GM12878 (cell line): ENCODE results near the gene XKR3.

ENCODE experiments used
- BACH1 ChIP-seq: fragments of 450-650 bp; IDR thresholded peaks from 2 replicates; pipeline ENCODE4 v1.6.1; 2017; ENCODE audit warnings: mild to moderate bottlenecking, borderline replicate concordance
- CBFB ChIP-seq: IDR thresholded peaks from 2 replicates; pipeline ENCODE4 v1.6.1; 2016; ENCODE audit warnings: antibody characterized with exemption, low read depth
- CREM ChIP-seq: IDR thresholded peaks from 2 replicates; pipeline ENCODE4 v1.6.1; 2014; ENCODE audit warnings: antibody characterized with exemption, low read depth
- POLR2A ChIP-seq: IDR thresholded peaks from 2 replicates; pipeline ENCODE4 v1.6.1; 2011; ENCODE audit warnings: low read depth, mild to moderate bottlenecking, low read length
- POLR2AphosphoS5 ChIP-seq: IDR thresholded peaks from 2 replicates; pipeline ENCODE4 v1.6.1; 2011; ENCODE audit warnings: mild to moderate bottlenecking, low read length, inconsistent platforms
- RCOR1 ChIP-seq: conservative IDR thresholded peaks from 2 replicates; pipeline ENCODE4 v1.6.1; 2012; ENCODE audit warnings: low read depth, low read length, improper control_type of control experiment
- SIN3A ChIP-seq: IDR thresholded peaks from 2 replicates; pipeline ENCODE4 v1.6.1; 2012; ENCODE audit warnings: low read depth, low read length, improper control_type of control experiment
- TAF1 ChIP-seq: IDR thresholded peaks from 2 replicates; pipeline ENCODE4 v1.6.1; 2011; ENCODE audit warnings: mild to moderate bottlenecking, low read depth, low read length, borderline replicate concordance
- TF ChIP-seq, protein P1 (sequence below), 3 experiments: IDR thresholded peaks in 2 of 3; conservative IDR thresholded peaks in 1 of 3; 2 replicates each; pipeline ENCODE4 v1.5.1; 2011; ENCODE audit warnings: low read depth in 3 of 3, low read length in 3 of 3, mild to moderate bottlenecking in 3 of 3, control low read depth in 2 of 3, moderate library complexity in 2 of 3, inconsistent platforms in 1 of 3, mixed read lengths in 1 of 3; ENCODE audit not compliant: control insufficient read depth in 2 of 3, insufficient read depth in 1 of 3; ENCODE audit errors: extremely low read depth in 1 of 3
- TF ChIP-seq, protein P2 (sequence below): fragments of 450-650 bp; IDR thresholded peaks from 2 replicates; pipeline ENCODE4 v1.6.1; 2017; ENCODE audit warnings: mild to moderate bottlenecking
- TF ChIP-seq, protein P3 (sequence below): IDR thresholded peaks from 2 replicates; pipeline ENCODE4 v1.6.1; 2012; ENCODE audit warnings: mild to moderate bottlenecking, low read depth, low read length
- TF ChIP-seq, protein P4 (sequence below): fragments of 450-650 bp; IDR thresholded peaks from 2 replicates; pipeline ENCODE4 v1.6.1; 2018; ENCODE audit warnings: borderline replicate concordance, mild to moderate bottlenecking; ENCODE audit not compliant: partially characterized antibody
- TF ChIP-seq, protein P5 (sequence below): fragments of 450-650 bp; conservative IDR thresholded peaks from 2 replicates; pipeline ENCODE4 v1.6.1; 2017; ENCODE audit warnings: mild to moderate bottlenecking, moderate library complexity
- TF ChIP-seq, protein P6 (sequence below): IDR thresholded peaks from 2 replicates; pipeline ENCODE4 v1.6.1; 2012; ENCODE audit warnings: low read length, inconsistent platforms

DNA sequence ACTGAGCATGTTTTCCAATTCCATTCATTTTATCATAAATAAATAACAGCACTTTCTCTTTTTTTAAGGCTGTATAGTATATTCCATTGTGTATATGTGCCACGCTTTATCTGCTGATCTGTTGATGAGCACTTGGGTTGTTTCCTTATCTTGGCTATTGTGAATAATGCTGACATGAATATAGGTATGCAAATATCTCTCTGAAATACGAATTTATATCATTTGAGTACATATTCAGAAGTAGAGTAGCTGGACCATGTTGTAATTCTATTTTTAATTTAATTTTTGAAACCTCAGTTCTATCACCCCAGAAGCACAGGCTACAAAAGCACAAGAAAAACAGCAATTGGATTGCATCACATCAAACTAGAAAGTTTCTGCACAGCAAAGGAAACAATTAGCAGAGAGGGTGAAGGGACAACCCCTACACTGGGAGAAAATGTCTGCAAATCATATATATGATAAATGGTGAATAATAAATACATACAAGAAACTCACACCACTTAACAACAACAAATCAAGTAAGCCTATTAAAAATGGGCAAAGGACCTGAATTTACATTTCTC, 43.4 kb downstream of the XKR3 start:
- TF ChIP-seq, protein P1, sequence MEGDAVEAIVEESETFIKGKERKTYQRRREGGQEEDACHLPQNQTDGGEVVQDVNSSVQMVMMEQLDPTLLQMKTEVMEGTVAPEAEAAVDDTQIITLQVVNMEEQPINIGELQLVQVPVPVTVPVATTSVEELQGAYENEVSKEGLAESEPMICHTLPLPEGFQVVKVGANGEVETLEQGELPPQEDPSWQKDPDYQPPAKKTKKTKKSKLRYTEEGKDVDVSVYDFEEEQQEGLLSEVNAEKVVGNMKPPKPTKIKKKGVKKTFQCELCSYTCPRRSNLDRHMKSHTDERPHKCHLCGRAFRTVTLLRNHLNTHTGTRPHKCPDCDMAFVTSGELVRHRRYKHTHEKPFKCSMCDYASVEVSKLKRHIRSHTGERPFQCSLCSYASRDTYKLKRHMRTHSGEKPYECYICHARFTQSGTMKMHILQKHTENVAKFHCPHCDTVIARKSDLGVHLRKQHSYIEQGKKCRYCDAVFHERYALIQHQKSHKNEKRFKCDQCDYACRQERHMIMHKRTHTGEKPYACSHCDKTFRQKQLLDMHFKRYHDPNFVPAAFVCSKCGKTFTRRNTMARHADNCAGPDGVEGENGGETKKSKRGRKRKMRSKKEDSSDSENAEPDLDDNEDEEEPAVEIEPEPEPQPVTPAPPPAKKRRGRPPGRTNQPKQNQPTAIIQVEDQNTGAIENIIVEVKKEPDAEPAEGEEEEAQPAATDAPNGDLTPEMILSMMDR (IDR thresholded peaks at IDR 0.05 in 2 of 3, conservative IDR thresholded peaks at IDR 0.05 in 1 of 3; ENCODE audit: control insufficient read depth in 2 of 3, extremely low read depth in 1 of 3, insufficient read depth in 1 of 3, low read depth in 3 of 3, low read length in 3 of 3): no peak
- TF ChIP-seq CBFB: no peak
- no peak for TF ChIP-seq CREM
- no peak for TF ChIP-seq BACH1
- no peak for TF ChIP-seq POLR2A
- TF ChIP-seq POLR2AphosphoS5: no peak
- TF ChIP-seq TAF1: no peak
- no peak for TF ChIP-seq RCOR1
- no peak for TF ChIP-seq SIN3A
- TF ChIP-seq, protein P2, sequence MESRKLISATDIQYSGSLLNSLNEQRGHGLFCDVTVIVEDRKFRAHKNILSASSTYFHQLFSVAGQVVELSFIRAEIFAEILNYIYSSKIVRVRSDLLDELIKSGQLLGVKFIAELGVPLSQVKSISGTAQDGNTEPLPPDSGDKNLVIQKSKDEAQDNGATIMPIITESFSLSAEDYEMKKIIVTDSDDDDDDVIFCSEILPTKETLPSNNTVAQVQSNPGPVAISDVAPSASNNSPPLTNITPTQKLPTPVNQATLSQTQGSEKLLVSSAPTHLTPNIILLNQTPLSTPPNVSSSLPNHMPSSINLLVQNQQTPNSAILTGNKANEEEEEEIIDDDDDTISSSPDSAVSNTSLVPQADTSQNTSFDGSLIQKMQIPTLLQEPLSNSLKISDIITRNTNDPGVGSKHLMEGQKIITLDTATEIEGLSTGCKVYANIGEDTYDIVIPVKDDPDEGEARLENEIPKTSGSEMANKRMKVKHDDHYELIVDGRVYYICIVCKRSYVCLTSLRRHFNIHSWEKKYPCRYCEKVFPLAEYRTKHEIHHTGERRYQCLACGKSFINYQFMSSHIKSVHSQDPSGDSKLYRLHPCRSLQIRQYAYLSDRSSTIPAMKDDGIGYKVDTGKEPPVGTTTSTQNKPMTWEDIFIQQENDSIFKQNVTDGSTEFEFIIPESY: no peak
- TF ChIP-seq, protein P3, sequence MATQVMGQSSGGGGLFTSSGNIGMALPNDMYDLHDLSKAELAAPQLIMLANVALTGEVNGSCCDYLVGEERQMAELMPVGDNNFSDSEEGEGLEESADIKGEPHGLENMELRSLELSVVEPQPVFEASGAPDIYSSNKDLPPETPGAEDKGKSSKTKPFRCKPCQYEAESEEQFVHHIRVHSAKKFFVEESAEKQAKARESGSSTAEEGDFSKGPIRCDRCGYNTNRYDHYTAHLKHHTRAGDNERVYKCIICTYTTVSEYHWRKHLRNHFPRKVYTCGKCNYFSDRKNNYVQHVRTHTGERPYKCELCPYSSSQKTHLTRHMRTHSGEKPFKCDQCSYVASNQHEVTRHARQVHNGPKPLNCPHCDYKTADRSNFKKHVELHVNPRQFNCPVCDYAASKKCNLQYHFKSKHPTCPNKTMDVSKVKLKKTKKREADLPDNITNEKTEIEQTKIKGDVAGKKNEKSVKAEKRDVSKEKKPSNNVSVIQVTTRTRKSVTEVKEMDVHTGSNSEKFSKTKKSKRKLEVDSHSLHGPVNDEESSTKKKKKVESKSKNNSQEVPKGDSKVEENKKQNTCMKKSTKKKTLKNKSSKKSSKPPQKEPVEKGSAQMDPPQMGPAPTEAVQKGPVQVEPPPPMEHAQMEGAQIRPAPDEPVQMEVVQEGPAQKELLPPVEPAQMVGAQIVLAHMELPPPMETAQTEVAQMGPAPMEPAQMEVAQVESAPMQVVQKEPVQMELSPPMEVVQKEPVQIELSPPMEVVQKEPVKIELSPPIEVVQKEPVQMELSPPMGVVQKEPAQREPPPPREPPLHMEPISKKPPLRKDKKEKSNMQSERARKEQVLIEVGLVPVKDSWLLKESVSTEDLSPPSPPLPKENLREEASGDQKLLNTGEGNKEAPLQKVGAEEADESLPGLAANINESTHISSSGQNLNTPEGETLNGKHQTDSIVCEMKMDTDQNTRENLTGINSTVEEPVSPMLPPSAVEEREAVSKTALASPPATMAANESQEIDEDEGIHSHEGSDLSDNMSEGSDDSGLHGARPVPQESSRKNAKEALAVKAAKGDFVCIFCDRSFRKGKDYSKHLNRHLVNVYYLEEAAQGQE: no peak
- TF ChIP-seq, protein P4, sequence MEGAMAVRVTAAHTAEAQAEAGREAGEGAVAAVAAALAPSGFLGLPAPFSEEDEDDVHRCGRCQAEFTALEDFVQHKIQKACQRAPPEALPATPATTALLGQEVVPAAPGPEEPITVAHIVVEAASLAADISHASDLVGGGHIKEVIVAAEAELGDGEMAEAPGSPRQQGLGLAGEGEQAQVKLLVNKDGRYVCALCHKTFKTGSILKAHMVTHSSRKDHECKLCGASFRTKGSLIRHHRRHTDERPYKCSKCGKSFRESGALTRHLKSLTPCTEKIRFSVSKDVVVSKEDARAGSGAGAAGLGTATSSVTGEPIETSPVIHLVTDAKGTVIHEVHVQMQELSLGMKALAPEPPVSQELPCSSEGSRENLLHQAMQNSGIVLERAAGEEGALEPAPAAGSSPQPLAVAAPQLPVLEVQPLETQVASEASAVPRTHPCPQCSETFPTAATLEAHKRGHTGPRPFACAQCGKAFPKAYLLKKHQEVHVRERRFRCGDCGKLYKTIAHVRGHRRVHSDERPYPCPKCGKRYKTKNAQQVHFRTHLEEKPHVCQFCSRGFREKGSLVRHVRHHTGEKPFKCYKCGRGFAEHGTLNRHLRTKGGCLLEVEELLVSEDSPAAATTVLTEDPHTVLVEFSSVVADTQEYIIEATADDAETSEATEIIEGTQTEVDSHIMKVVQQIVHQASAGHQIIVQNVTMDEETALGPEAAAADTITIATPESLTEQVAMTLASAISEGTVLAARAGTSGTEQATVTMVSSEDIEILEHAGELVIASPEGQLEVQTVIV: no peak
- TF ChIP-seq, protein P5, sequence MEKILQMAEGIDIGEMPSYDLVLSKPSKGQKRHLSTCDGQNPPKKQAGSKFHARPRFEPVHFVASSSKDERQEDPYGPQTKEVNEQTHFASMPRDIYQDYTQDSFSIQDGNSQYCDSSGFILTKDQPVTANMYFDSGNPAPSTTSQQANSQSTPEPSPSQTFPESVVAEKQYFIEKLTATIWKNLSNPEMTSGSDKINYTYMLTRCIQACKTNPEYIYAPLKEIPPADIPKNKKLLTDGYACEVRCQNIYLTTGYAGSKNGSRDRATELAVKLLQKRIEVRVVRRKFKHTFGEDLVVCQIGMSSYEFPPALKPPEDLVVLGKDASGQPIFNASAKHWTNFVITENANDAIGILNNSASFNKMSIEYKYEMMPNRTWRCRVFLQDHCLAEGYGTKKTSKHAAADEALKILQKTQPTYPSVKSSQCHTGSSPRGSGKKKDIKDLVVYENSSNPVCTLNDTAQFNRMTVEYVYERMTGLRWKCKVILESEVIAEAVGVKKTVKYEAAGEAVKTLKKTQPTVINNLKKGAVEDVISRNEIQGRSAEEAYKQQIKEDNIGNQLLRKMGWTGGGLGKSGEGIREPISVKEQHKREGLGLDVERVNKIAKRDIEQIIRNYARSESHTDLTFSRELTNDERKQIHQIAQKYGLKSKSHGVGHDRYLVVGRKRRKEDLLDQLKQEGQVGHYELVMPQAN: no peak
- TF ChIP-seq, protein P6, sequence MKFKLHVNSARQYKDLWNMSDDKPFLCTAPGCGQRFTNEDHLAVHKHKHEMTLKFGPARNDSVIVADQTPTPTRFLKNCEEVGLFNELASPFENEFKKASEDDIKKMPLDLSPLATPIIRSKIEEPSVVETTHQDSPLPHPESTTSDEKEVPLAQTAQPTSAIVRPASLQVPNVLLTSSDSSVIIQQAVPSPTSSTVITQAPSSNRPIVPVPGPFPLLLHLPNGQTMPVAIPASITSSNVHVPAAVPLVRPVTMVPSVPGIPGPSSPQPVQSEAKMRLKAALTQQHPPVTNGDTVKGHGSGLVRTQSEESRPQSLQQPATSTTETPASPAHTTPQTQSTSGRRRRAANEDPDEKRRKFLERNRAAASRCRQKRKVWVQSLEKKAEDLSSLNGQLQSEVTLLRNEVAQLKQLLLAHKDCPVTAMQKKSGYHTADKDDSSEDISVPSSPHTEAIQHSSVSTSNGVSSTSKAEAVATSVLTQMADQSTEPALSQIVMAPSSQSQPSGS: no peak
